ENCODE data around the gene VMO1.

VMO1 gene

DNA sequence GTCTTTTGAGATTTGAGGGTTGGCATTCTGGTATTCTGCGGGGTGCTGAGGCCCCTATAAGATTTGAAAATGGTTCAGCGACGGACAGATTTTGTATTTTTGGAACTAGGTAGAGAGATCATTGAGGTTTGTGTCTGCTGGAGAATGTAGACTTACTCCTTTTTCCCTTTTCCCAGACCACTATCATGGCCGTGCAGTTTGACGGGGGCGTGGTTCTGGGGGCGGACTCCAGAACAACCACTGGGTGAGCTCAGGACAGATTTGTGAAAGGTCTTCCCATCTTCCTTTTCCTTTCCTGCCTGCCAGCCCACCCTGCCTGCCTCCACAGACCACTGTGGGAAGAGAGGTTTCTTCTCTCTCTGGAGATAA lies 10.4 kb upstream of the VMO1 start:
- TF ChIP-seq, protein P1, sequence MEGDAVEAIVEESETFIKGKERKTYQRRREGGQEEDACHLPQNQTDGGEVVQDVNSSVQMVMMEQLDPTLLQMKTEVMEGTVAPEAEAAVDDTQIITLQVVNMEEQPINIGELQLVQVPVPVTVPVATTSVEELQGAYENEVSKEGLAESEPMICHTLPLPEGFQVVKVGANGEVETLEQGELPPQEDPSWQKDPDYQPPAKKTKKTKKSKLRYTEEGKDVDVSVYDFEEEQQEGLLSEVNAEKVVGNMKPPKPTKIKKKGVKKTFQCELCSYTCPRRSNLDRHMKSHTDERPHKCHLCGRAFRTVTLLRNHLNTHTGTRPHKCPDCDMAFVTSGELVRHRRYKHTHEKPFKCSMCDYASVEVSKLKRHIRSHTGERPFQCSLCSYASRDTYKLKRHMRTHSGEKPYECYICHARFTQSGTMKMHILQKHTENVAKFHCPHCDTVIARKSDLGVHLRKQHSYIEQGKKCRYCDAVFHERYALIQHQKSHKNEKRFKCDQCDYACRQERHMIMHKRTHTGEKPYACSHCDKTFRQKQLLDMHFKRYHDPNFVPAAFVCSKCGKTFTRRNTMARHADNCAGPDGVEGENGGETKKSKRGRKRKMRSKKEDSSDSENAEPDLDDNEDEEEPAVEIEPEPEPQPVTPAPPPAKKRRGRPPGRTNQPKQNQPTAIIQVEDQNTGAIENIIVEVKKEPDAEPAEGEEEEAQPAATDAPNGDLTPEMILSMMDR (IDR thresholded peaks at IDR 0.05; ENCODE audit: insufficient read depth, missing control alignments) = no peak
- no peak for FAIRE-seq
- no peak for DNase-seq (ENCODE audit: insufficient read length, low spot score)

- FAIRE-seq (no peak), DNase-seq (ENCODE audit: insufficient read length, low spot score) (no peak)
- TF ChIP-seq, protein P1 (IDR thresholded peaks at IDR 0.05; ENCODE audit: insufficient read depth, missing control alignments) = no peak
These were observed 9.0 kb upstream of the VMO1 start for GRCh38 chr17:4795168-4795567.

DNA sequence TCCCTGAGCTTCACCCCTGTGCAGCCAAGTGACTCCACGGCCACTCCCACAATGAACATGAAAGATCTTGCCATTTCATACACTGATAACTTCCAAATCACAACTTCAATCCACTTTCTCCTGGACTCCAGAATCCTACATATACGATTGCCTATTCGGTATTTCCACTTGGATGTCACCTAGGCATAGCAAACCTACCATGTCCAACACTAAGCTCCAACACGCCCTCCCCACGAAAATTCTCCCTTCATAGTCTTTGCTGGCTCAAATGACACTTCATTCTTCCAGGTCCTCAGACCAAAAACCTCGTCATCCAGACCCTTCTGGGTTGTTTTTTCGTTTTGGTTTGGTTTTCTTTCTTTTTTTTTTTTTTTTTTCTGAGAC lies 4.5 kb upstream of the VMO1 start:
- no peak for DNase-seq (ENCODE audit: insufficient read length, low spot score)
- FAIRE-seq = no peak
- TF ChIP-seq, protein P1 (IDR thresholded peaks at IDR 0.05; ENCODE audit: insufficient read depth, missing control alignments) = no peak

- TF ChIP-seq, protein P1 (IDR thresholded peaks at IDR 0.05; ENCODE audit: insufficient read depth, missing control alignments) = peak; percentile 35
- peak; percentile 91 for DNase-seq (ENCODE audit: insufficient read length, low spot score)
- no peak for FAIRE-seq
These were observed 4.0 kb upstream of the VMO1 start for GRCh38 chr17:4789951-4790704.

GRCh38 chr17:4789701-4789950 lies 3.5 kb upstream of the VMO1 start:
- TF ChIP-seq, protein P1 (IDR thresholded peaks at IDR 0.05; ENCODE audit: insufficient read depth, missing control alignments) = no peak
- DNase-seq (ENCODE audit: insufficient read length, low spot score) (no peak), FAIRE-seq (no peak)

DNA sequence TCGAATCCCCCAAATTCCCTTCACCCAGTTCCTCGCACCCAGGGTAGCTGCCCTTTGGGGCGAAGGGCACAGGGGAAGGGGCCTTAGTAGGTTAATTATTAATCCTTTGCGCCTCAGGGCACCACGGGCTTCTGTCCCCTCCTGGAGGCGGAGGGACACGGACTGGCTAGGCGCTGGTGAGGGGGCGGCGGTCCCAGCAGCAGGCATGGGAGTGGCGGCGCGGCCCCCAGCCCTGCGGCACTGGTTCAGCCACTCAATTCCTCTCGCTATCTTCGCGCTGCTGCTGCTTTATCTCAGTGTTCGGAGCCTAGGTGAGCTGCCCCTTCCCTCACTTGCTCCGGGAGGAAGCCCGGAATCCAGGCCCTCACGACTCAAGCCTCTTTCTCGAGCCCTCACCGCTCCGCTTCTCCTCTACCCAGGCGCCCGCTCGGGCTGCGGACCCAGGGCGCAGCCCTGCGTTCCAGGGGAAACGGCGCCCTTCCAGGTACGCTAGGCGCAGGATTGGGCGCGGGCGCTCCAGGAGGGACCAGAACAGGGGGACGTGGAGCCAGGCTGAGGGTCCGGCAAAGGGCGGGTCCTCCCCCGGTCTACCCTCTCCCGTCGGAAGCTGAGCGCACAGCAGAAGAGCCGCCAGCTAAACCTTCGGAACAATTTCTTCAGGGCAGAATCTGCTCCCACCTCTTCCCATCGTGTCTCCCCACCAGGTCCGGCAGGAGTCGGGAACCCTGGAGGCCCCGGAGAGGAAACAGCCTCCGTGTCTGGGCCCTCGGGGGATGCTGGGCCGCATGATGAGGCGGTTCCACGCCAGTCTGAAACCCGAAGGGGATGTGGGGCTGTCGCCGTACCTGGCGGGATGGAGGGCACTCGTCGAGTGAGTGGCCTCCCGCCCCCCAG lies 2.9 kb upstream of the VMO1 start, which contains the start of gene GLTPD2:
Gene GLTPD2 (plus strand): TSS at position 158 of the 894 bp plus-strand sequence. CDS start 48 bp downstream, at position 206.
- DNase-seq (ENCODE audit: insufficient read length, low spot score) (no peak), FAIRE-seq (no peak)
- TF ChIP-seq, protein P1 (IDR thresholded peaks at IDR 0.05; ENCODE audit: insufficient read depth, missing control alignments) = no peak
